ENCODE measurements around the gene TRPV5.
"Not testable (repeated sequence)": the region's sequence is repeated elsewhere in the genome, so short reads cannot be mapped to it uniquely, and the experiment has no call there.

Gene TRPV5

GRCh38 chr7:142933624-142934023, at the start of gene TRPV5:
Gene TRPV5, minus strand, starts transcription at chr7:142933746. Its CDS starts 287 bp downstream, at chr7:142933459.
- H3K4me3 ChIP-seq (ENCODE audit: low read depth, low read length), result no peak within 1 kb of the TSS
- TF ChIP-seq, protein P1, sequence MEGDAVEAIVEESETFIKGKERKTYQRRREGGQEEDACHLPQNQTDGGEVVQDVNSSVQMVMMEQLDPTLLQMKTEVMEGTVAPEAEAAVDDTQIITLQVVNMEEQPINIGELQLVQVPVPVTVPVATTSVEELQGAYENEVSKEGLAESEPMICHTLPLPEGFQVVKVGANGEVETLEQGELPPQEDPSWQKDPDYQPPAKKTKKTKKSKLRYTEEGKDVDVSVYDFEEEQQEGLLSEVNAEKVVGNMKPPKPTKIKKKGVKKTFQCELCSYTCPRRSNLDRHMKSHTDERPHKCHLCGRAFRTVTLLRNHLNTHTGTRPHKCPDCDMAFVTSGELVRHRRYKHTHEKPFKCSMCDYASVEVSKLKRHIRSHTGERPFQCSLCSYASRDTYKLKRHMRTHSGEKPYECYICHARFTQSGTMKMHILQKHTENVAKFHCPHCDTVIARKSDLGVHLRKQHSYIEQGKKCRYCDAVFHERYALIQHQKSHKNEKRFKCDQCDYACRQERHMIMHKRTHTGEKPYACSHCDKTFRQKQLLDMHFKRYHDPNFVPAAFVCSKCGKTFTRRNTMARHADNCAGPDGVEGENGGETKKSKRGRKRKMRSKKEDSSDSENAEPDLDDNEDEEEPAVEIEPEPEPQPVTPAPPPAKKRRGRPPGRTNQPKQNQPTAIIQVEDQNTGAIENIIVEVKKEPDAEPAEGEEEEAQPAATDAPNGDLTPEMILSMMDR (IDR thresholded peaks at IDR 0.05; ENCODE audit: low read depth, low read length, missing control alignments), result no peak
- no peak for DNase-seq (ENCODE audit: low read depth)

GRCh38 chr7:142978402-142978801, 44.9 kb upstream of the TRPV5 start:
- not testable (repeated sequence) for DNase-seq (ENCODE audit: low read depth); H3K4me3 ChIP-seq (ENCODE audit: low read depth, low read length)

- TF ChIP-seq, protein P1 (IDR thresholded peaks at IDR 0.05; ENCODE audit: low read depth, low read length, missing control alignments), result no peak
- H3K4me3 ChIP-seq (ENCODE audit: low read depth, low read length), result no peak overlapping the region
- DNase-seq (ENCODE audit: low read depth), result no peak
Measured at GRCh38 chr7:142974626-142975025, 41.1 kb upstream of the TRPV5 start.

DNA sequence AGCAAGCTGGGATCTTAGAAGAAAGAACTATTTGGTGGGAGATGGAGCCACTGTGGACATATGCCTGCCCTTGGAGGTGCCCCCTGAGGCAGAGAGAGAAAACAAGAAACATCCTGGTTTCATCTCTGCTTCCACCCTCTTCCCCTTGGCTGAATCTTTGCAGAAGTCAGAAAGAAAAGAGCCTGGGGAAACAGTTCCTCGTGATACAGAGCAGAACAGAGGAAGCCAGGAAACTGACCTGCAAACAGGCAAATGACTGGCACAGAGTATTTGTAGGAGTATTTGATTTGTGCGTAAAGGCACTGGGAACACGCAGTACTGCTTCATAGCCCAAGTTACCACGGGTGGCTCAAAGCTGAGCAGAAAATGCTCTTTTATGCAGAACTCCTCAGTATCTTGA, 35.6 kb upstream of the TRPV5 start:
- TF ChIP-seq, protein P1 (IDR thresholded peaks at IDR 0.05; ENCODE audit: low read depth, low read length, missing control alignments), result no peak
- H3K4me3 ChIP-seq (ENCODE audit: low read depth, low read length), result no peak overlapping the region
- DNase-seq (ENCODE audit: low read depth), result no peak

- TF ChIP-seq, protein P1 (IDR thresholded peaks at IDR 0.05; ENCODE audit: low read depth, low read length, missing control alignments), result no peak
- H3K4me3 ChIP-seq (ENCODE audit: low read depth, low read length), result no peak overlapping the region
- DNase-seq (ENCODE audit: low read depth), result no peak
Measured at GRCh38 chr7:142968229-142968628, 34.7 kb upstream of the TRPV5 start.

DNA sequence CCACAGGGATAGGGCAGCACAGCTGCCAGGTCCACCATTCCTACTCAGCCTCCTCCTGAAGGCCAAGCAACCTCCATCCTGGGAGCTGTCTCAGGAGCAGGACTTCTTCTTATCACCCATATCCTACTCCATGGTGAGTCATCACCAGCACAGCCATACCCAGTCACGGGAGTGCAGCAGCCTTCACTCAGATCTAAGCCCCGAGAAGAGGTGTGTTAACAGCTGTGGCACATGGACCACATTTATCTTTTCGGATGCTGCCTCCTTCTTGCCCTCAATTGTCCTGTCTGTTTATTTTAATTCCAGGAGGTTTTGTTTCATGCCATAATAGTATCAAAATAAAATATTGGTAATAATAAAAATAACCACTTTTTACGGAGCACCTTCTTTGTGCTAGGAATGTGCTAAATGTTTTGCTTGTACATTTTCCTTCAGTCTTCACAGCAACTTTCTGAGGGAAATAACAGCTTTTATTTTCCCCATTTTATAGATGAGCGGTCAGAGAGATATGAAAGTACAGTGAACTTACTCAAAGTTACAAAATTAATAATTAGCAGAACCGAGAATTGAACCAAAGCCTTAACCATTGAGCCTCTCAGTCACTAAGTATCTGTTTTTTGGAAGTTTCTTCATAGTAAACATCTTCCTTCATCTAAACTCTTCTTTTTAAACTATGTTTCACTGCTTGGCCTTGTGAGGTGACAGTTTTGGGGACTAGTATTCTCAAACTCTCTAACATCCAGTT, 31.1 kb upstream of the TRPV5 start:
- no peak overlapping the region for H3K4me3 ChIP-seq (ENCODE audit: low read depth, low read length)
- DNase-seq (ENCODE audit: low read depth), result no peak
- TF ChIP-seq, protein P1 (IDR thresholded peaks at IDR 0.05; ENCODE audit: low read depth, low read length, missing control alignments), result no peak

DNA sequence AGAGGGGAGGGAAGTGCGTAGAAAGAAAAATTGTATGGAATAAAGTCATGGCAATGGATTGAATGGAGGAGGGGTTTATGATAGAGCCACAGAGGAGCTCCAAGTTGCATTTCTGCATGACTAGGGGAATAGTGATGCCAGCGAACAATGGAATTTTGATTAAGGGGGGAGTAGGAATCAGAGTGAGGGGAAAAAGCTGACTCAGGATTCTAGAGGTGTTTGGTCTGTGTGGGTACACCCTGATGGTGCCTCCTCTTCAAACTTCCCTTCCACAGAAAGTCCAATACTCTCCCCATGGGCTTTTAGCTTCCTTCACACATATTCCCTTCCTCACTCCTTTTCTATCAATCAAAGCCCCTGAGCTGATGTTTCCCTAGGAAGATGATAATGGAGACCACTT, 30.4 kb upstream of the TRPV5 start:
- TF ChIP-seq, protein P1 (IDR thresholded peaks at IDR 0.05; ENCODE audit: low read depth, low read length, missing control alignments), result no peak
- DNase-seq (ENCODE audit: low read depth), result no peak
- no peak overlapping the region for H3K4me3 ChIP-seq (ENCODE audit: low read depth, low read length)
